GM10847 (cell line): ENCODE measurements around the gene SSR2.

ENCODE experiments used
- POLR2A ChIP-seq: IDR thresholded peaks from 2 replicates; pipeline ENCODE4 v1.6.1; 2011; ENCODE audit not compliant: insufficient read length; ENCODE audit errors: extremely low read depth

SSR2 gene

GRCh38 chr1:156053768-156054499, 33.2 kb upstream of the SSR2 start, which contains the start of gene UBQLN4:
TSS of gene UBQLN4 (minus strand) at chr1:156053798. CDS start at chr1:156053701, 97 bp downstream.
- no peak for TF ChIP-seq POLR2A

- TF ChIP-seq POLR2A = no peak
Observed at GRCh38 chr1:156052862-156053767, 32.4 kb upstream of the SSR2 start.

- no peak for TF ChIP-seq POLR2A
Observed at GRCh38 chr1:156051011-156051725, 30.4 kb upstream of the SSR2 start.

GRCh38 chr1:156050376-156050775, 29.6 kb upstream of the SSR2 start:
- no peak for TF ChIP-seq POLR2A

GRCh38 chr1:156048663-156049258, 28.0 kb upstream of the SSR2 start:
- TF ChIP-seq POLR2A = no peak

- TF ChIP-seq POLR2A = no peak
Observed at GRCh38 chr1:156045076-156045475, 24.3 kb upstream of the SSR2 start.

GRCh38 chr1:156042828-156043227, 22.1 kb upstream of the SSR2 start:
- TF ChIP-seq POLR2A = no peak

GRCh38 chr1:156033011-156033410, 12.3 kb upstream of the SSR2 start:
- TF ChIP-seq POLR2A = no peak

- no peak for TF ChIP-seq POLR2A
Observed at GRCh38 chr1:156026588-156026987, 5.8 kb upstream of the SSR2 start.

- no peak for TF ChIP-seq POLR2A
Observed at GRCh38 chr1:156025876-156026275, 5.1 kb upstream of the SSR2 start.

GRCh38 chr1:156024801-156025200, 4.0 kb upstream of the SSR2 start:
- no peak for TF ChIP-seq POLR2A

GRCh38 chr1:156021954-156022353, 1.2 kb upstream of the SSR2 start:
- no peak for TF ChIP-seq POLR2A

- TF ChIP-seq POLR2A = no peak
Observed at GRCh38 chr1:156021093-156021428, 310 bp upstream of the SSR2 start.

- TF ChIP-seq POLR2A = no peak
Observed at GRCh38 chr1:156019946-156020292, 832 bp downstream of the SSR2 start.

GRCh38 chr1:156014829-156015228, 5.9 kb downstream of the SSR2 start:
- no peak for TF ChIP-seq POLR2A
